GM12801 (cell line): Measurements from ENCODE around the gene PPAN.

Source experiments
- CTCF ChIP-seq: IDR thresholded peaks from one replicate; pipeline ENCODE4 v1.5.1; 2011; ENCODE audit warnings: control low read depth; ENCODE audit not compliant: insufficient read length; ENCODE audit errors: extremely low read depth

PPAN gene

GRCh38 chr19:10146142-10146541 is 40.0 kb downstream of the PPAN start:
- TF ChIP-seq CTCF = no peak

DNA sequence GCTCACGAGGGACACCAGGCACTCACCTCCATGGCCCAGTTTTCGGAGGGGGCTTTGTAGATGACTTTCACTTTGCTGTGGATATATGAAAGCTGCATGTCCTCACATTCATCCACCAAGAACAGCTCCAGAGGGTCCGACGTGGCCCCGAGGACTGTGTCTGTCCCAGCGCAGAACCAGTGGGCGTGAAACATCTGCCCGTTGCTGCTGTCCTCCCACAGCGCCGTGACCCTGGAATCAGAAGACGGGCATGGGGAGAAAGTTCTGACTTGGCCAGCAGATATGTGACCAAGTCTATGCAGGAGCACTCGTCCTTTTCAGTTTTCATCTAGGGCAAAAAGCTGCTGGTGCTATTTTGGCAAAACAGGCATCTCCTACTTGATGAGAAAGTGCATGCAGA is 43.3 kb downstream of the PPAN start:
- no peak for TF ChIP-seq CTCF

DNA sequence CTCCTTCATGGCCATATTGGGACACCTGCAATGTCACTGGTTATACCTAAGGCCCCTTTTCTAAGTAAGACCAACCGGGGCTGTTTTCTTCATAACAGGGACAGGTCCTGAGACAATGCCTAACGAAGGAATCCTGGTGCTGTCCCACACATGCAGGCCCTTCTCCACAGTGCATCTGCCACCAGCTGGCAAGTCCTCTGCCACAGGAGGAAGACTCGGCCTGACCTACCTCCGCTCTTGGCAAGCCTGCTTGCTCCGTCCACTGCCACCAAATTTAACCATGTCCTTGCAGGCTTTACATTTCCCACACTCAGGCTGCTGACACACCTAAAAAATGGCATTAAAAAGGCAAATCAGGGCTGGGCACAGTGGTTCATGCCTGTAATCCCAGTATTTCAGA is 45.4 kb downstream of the PPAN start:
- TF ChIP-seq CTCF = no peak

DNA sequence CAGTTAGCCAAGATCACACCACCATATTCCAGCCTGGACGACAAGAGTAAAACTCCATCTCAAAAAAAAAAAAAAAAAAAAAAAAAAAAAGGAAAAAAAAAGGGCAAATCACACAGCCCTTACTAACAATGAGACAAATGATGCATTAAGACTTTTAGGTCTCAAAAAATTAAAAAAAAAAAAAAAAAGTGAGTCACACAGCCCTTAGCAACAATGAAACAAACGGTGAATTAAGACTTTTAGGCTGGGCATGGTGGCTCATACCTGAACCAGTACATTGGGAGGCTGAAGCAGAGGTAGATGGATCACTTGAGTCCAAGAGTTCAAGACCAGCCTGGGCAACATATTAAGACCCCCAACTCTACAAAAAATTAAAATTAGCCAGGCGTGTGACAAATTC is 45.9 kb downstream of the PPAN start:
- no peak for TF ChIP-seq CTCF

- TF ChIP-seq CTCF = no peak
Measured at GRCh38 chr19:10155839-10156238, 49.7 kb downstream of the PPAN start.

DNA sequence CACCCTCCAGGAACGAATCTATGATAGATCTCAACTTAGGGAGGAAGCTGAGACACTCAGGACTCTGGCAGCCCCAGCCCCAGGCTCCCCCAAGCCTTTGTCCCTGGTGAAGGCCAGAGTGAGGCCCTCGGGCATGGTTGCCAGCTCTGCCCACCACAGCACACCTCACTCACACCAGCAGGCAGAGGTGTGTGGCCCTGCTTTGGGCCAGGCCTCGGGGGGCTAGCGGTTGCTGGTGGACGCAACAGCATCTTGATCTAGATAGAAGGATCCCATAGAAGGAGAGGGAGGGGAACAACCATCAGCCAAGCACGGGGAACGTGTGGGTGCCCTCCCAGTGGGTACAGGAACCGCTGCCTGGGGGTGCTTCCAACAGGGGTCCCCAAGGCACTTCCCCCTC is 51.9 kb downstream of the PPAN start:
- TF ChIP-seq CTCF = no peak

DNA sequence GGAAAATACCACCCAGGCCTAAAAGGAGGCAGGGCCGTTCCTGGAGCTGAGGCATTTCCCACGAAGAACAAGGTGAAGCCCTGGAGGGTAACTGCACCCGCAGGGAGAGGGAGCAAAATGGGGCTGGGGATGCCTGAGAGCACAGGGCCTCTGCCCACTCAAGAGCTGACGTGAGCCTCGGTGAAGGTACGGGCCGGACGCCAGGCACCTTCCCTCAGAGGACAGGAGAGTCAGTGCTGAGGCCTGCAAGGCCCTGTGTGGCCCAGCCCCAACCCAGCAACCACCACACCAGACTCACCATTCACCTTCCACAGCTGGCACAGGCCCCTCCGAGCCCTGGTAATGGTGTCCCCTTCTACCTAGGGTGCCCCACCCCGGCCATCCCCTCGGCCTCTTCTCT is 52.3 kb downstream of the PPAN start:
- TF ChIP-seq CTCF = no peak

DNA sequence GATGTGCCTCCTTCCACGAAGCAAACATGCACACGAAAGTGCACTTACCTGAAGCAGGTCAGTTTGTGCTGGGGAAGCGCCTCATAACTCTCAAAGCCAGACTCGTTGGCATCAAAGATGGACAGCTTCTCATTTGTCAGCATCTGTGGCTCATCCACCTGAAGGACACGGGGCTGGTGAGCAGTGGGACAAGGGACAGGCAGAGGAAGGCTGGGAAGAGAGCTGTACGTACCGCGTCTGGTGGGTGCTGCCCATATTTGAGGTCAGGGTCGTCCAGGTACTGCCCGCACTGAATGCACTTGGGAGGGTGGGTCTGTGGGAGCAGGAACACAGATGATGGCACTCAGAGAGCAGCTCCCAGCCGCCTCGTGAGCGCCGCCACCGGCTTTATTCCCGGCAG is 53.4 kb downstream of the PPAN start:
- no peak for TF ChIP-seq CTCF
